ENCODE measurements around the gene ALX1.

ALX1 gene

GRCh38 chr12:85280165-85280983 is at the start of gene ALX1:
Gene ALX1 (plus strand): TSS chr12:85280220. CDS start chr12:85280262, 42 bp downstream.
- DNase-seq (ENCODE audit: low read depth): no peak

GRCh38 chr12:85237327-85237726 is 42.7 kb upstream of the ALX1 start:
- no peak for DNase-seq (ENCODE audit: low read depth)

GRCh38 chr12:85244561-85244960 is 35.5 kb upstream of the ALX1 start:
- DNase-seq (ENCODE audit: low read depth): no peak

GRCh38 chr12:85253853-85254252 is 26.2 kb upstream of the ALX1 start:
- no peak for DNase-seq (ENCODE audit: low read depth)

- no peak for DNase-seq (ENCODE audit: low read depth)
Measured at GRCh38 chr12:85257671-85258070, 22.3 kb upstream of the ALX1 start.

GRCh38 chr12:85260447-85260846 is 19.6 kb upstream of the ALX1 start:
- DNase-seq (ENCODE audit: low read depth): no peak

GRCh38 chr12:85260896-85261295 is 19.1 kb upstream of the ALX1 start:
- no peak for DNase-seq (ENCODE audit: low read depth)

- no peak for DNase-seq (ENCODE audit: low read depth)
Measured at GRCh38 chr12:85266356-85266755, 13.7 kb upstream of the ALX1 start.

- DNase-seq (ENCODE audit: low read depth): no peak
Measured at GRCh38 chr12:85273381-85274314, 6.4 kb upstream of the ALX1 start.

- DNase-seq (ENCODE audit: low read depth): no peak
Measured at GRCh38 chr12:85274315-85274651, 5.7 kb upstream of the ALX1 start.

GRCh38 chr12:85275374-85275773 is 4.6 kb upstream of the ALX1 start:
- no peak for DNase-seq (ENCODE audit: low read depth)

- DNase-seq (ENCODE audit: low read depth): no peak
Measured at GRCh38 chr12:85277191-85277590, 2.8 kb upstream of the ALX1 start.

GRCh38 chr12:85277900-85278597 is 2.0 kb upstream of the ALX1 start:
- no peak for DNase-seq (ENCODE audit: low read depth)

- no peak for DNase-seq (ENCODE audit: low read depth)
Measured at GRCh38 chr12:85278598-85279448, 1.2 kb upstream of the ALX1 start.

- no peak for DNase-seq (ENCODE audit: low read depth)
Measured at GRCh38 chr12:85279449-85280164, 413 bp upstream of the ALX1 start.

- DNase-seq (ENCODE audit: low read depth): no peak
Measured at GRCh38 chr12:85280984-85281630, 1.1 kb downstream of the ALX1 start.

GRCh38 chr12:85281636-85282312 is 1.8 kb downstream of the ALX1 start:
- no peak for DNase-seq (ENCODE audit: low read depth)

- no peak for DNase-seq (ENCODE audit: low read depth)
Measured at GRCh38 chr12:85283560-85283959, 3.5 kb downstream of the ALX1 start.

GRCh38 chr12:85296362-85296761 is 16.3 kb downstream of the ALX1 start:
- DNase-seq (ENCODE audit: low read depth): no peak

GRCh38 chr12:85299053-85299452 is 19.0 kb downstream of the ALX1 start:
- DNase-seq (ENCODE audit: low read depth): no peak
